NT2/D1 (cell line): ENCODE data around the gene NFYB.
"Not testable (repeated sequence)": the region's sequence is repeated elsewhere in the genome, so short reads cannot be mapped to it uniquely, and the experiment has no call there.

ENCODE experiments used
- DNase-seq: peaks from one replicate; pipeline ENCODE4 v3.0.0-alpha.2; 2011; ENCODE audit warnings: low read depth, low spot score
- H3K27me3 ChIP-seq: 2 replicates; pipeline ENCODE4 v1.6.0; 2011; ENCODE audit warnings: mild to moderate bottlenecking; ENCODE audit not compliant: insufficient read length, insufficient read depth
- H3K36me3 ChIP-seq: 2 replicates; pipeline ENCODE4 v1.6.1; 2011; ENCODE audit warnings: mild to moderate bottlenecking, low read length, mixed read lengths; ENCODE audit not compliant: insufficient read depth, insufficient read length
- H3K4me1 ChIP-seq: 2 replicates; pipeline ENCODE4 v1.5.1; 2011; ENCODE audit not compliant: insufficient read depth, insufficient read length
- H3K4me3 ChIP-seq: 2 replicates; pipeline ENCODE4 v1.5.1; 2011; ENCODE audit warnings: low read depth; ENCODE audit not compliant: insufficient read length
- H3K9ac ChIP-seq: 2 replicates; pipeline ENCODE4 v1.6.0; 2011; ENCODE audit warnings: low read depth; ENCODE audit not compliant: insufficient read length
- H3K9me3 ChIP-seq: 2 replicates; pipeline ENCODE4 v1.5.1; 2011; ENCODE audit warnings: mild to moderate bottlenecking, low read length; ENCODE audit not compliant: insufficient read depth
- SUZ12 ChIP-seq: IDR thresholded peaks from 2 replicates; pipeline ENCODE4 v1.6.1; 2011; ENCODE audit not compliant: insufficient read length, insufficient read depth; ENCODE audit errors: extremely low read depth
- YY1 ChIP-seq: IDR thresholded peaks from 2 replicates; pipeline ENCODE4 v1.6.1; 2011; ENCODE audit not compliant: insufficient read length, insufficient read depth
- ZNF274 ChIP-seq: IDR thresholded peaks from 2 replicates; pipeline ENCODE4 v1.6.1; 2011; ENCODE audit warnings: mild to moderate bottlenecking, low read depth, low read length

Gene NFYB

GRCh38 chr12:104177663-104178501 lies 39.9 kb upstream of the NFYB start:
- no peaks in the 10 kb centered on the region for H3K36me3 ChIP-seq
- DNase-seq = no peak
- H3K4me3 ChIP-seq = no peak overlapping the region
- H3K4me1 ChIP-seq = peaks cover 5% of the 10 kb centered on the region
- TF ChIP-seq ZNF274 = no peak
- TF ChIP-seq YY1 = no peak
- no peak for TF ChIP-seq SUZ12
- no peaks in the 10 kb centered on the region for H3K9me3 ChIP-seq
- no peaks in the 10 kb centered on the region for H3K27me3 ChIP-seq
- no peak overlapping the region for H3K9ac ChIP-seq

DNA sequence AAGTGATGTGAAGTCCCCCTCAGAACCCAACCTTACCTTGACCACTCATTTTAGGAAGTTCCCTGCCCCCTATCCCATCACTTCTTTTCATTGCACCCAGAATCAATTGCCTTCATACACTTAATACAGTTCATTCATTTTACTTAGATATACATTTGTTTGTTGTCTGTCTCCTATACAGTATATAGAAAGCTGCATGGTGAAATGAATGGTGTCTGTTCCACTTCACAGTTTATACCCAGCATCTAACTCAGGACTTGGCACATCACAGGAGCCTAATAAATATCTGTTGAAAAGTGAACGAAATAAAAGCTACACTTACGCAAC lies 39.3 kb upstream of the NFYB start:
- Histone ChIP-seq H3K4me3 (no peak overlapping the region), H3K4me1 (peaks cover 5% of the 10 kb centered on the region), H3K36me3 (no peaks in the 10 kb centered on the region), H3K9me3 (no peaks in the 10 kb centered on the region), H3K27me3 (no peaks in the 10 kb centered on the region), H3K9ac (no peak overlapping the region)
- DNase-seq = no peak
- TF ChIP-seq YY1 = no peak
- TF ChIP-seq ZNF274 = no peak

DNA sequence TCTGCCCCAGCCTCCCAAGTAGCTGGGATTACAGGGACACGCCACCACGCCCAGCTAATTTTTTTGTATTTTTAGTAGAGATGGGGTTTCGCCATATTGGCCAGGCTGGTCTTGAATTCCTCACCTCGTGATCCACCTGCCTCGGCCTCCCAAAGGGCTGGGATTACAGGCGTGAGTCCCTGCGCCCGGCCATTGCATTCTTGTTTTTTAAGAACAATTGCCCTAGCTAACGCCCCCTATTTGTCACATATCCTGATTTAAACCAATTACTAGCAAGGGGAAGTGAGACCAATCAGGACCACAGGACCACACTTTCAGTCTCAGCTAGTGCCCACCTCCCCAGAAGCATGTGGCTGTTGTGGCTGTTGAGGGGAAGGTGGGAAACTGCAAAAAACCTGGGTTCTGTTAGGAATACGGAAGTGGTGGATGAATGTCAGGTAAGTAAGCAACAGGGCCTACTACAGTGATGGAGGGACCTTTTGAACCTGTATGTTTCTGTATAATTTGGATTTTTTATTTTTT lies 37.8 kb upstream of the NFYB start:
- H3K9me3 ChIP-seq = no peaks in the 10 kb centered on the region
- peaks cover 5% of the 10 kb centered on the region for H3K4me1 ChIP-seq
- H3K36me3 ChIP-seq = no peaks in the 10 kb centered on the region
- H3K27me3 ChIP-seq = no peaks in the 10 kb centered on the region
- H3K4me3 ChIP-seq = no peak overlapping the region
- TF ChIP-seq YY1 (no peak), ZNF274 (no peak), SUZ12 (no peak)
- no peak for DNase-seq
- no peak overlapping the region for H3K9ac ChIP-seq

DNA sequence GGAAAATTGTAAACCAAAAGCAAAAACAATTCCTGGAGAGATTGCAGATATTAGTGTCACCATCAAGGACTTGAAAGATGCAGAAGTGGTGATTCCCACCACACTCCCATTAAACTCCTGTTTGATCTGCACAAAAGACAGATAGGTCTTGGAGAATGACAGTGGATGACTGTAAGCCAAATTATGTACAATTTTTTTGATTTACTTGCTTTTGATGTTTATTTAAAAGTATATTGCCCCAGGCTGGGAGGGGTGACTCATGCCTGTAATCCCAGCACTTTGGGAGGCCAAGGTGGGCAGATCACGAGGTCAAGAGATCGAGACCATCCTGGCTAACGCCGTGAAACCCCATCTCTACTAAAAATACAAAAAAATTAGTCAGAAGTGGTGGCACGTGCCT lies 35.8 kb upstream of the NFYB start:
- DNase-seq, H3K4me1 ChIP-seq, H3K4me3 ChIP-seq, H3K27me3 ChIP-seq, H3K36me3 ChIP-seq, H3K9me3 ChIP-seq, H3K9ac ChIP-seq: not testable (repeated sequence)

DNA sequence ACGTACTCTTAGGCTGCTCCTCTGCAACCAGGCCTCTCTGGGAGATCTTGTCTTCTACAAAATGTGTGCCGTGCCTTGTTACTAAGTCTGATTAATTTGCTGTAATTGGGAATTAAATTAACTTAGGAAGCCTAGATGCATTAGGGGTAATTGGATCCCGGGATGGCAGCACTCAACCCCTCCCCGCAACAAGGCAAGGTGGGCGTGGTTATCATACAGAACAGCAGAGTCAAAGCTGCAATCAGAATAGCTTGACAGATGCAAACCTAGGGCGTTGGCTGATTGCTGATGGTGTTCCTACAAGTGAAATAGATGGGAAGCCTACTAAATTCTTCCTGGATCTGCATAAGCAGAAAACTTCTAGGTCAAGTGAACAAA lies 34.5 kb upstream of the NFYB start:
- Histone ChIP-seq H3K4me3 (no peak overlapping the region), H3K36me3 (no peaks in the 10 kb centered on the region), H3K4me1 (peaks cover under 1% of the 10 kb centered on the region), H3K9ac (no peak overlapping the region), H3K9me3 (no peaks in the 10 kb centered on the region), H3K27me3 (no peaks in the 10 kb centered on the region)
- TF ChIP-seq YY1 (no peak), ZNF274 (no peak), SUZ12 (no peak)
- no peak for DNase-seq

DNA sequence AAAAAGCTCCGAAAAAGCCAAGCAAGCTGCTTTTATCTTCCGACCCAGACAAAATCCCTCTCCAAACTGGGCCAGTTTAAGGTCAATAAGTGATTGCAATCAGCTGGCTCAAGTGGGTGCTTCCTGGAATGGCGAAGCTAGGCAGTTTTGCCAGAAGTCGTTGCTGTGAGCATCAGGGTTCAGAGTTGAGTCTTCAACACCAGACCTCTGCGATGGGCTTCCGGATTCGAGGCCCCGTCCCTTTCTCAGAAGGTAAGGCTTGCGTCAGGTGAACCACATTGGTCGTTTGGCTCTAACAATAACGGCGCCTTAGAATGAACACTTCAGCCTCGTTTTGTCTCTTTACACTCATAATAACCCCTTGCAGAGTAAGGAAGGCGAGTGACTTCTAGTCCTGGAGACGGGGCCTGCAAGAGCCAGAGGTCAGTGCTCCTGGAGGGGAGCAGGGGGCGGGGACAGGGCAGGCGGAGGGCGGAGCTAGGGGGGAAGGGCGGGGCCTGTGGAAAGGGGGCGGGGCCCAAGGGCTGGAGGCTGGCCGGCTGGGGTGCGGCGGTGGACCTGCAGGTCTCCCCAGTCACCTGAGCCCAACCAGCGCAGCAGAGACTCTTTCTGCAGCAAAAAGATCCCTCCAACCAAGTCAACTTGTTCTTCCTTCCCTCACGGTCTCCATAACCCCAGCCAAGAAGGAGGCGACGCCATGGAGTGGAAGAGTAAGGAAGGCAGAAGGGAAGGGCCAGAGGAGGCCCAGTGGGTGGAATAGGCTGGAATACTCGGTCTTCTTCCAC lies 34.0 kb upstream of the NFYB start:
- H3K4me3 ChIP-seq = no peak overlapping the region
- DNase-seq = no peak
- no peaks in the 10 kb centered on the region for H3K4me1 ChIP-seq
- TF ChIP-seq ZNF274 (no peak), YY1 (no peak), SUZ12 (no peak)
- no peak overlapping the region for H3K9ac ChIP-seq
- no peaks in the 10 kb centered on the region for H3K9me3 ChIP-seq
- H3K36me3 ChIP-seq = no peaks in the 10 kb centered on the region
- H3K27me3 ChIP-seq = no peaks in the 10 kb centered on the region

DNA sequence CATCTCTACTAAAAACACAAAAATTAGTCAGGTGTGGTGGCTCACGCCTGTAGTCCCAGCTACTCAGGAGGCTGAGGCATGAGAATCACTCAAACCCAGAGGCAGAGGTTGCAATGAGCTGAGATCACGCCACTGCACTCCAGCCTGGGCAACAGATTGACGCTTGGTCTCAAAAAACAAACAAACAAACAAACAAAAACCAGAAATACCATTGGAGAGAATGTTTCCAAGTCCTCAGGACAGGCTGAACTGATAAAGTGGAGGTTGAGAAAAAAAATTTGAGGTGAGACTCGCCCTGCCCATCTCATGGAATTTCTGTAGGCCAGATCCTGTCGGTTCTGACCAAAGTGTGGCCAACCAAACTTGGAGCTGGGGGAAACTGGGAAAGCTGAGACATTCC lies 30.6 kb upstream of the NFYB start:
- Histone ChIP-seq H3K36me3 (no peaks in the 10 kb centered on the region), H3K4me3 (no peak overlapping the region), H3K9ac (no peak overlapping the region), H3K9me3 (no peaks in the 10 kb centered on the region), H3K4me1 (no peaks in the 10 kb centered on the region), H3K27me3 (no peaks in the 10 kb centered on the region)
- no peak for DNase-seq
- no peak for TF ChIP-seq YY1
